Bronchial epithelial cell (primary cell): ENCODE results near the gene TAC3. TPM values are rescaled to one million over a fixed set of nuclear protein-coding genes. Genes with fewer than 3 reads are reported as not detected.

ENCODE experiments used
- DNase-seq: peaks from one replicate; pipeline ENCODE4 v3.0.0-alpha.2; 2010; ENCODE audit warnings: low read depth
- FAIRE-seq: peaks from 2 replicates; lab custom pipeline; 2011; peaks lifted over from hg19 to GRCh38; lab: Jason Lieb, UNC
- H3K27me3 ChIP-seq: 2 replicates; pipeline ENCODE4 v1.5.1; 2011; ENCODE audit warnings: low read length; ENCODE audit not compliant: control insufficient read depth, insufficient read depth
- H3K36me3 ChIP-seq: 2 replicates; pipeline ENCODE4 v1.5.1; 2011; ENCODE audit warnings: low read length; ENCODE audit not compliant: control insufficient read depth, insufficient read depth
- H3K4me3 ChIP-seq: 2 replicates; pipeline ENCODE4 v1.5.1; 2011; ENCODE audit warnings: mild to moderate bottlenecking, low read depth, low read length, control low read depth
- CTCF ChIP-seq: IDR thresholded peaks from 2 replicates; pipeline ENCODE4 v1.5.1; 2011; ENCODE audit warnings: mild to moderate bottlenecking, moderate library complexity, low read length, control low read depth, inconsistent platforms; ENCODE audit not compliant: insufficient read depth, severe bottlenecking
- total RNA-seq: library from RNA; depleted of rRNA; stranded (reverse); fragments of >200 nt; gene quantifications from 2 replicates; pipeline ENCODE4 v1.2.1, GENCODE V29; 2014

TAC3 gene
- total RNA-seq, 1 donor from 2014 or later = not detected

DNA sequence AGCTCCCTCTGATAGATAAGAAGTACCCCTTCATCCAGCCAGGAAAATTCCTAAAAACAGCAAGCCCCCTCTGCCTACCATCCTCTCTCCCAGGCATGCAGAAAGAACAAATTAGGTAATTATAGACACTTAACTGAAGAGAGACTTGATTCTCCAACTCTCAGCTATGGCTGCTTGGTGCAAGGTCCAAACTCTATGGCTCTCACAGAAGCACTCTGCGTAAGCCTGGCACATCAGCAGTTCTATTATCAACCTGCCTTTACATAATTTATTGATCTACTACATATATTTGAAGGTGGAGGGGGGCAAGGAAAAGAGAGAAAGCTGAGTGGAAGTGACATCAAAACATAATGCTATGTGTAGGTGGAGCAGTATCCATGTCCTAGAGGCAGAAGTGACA, 34.7 kb upstream of the TAC3 start:
- no peaks in the 10 kb centered on the region for H3K36me3 ChIP-seq
- no peak for TF ChIP-seq CTCF
- no peak for DNase-seq
- H3K4me3 ChIP-seq = no peak overlapping the region
- peaks cover 5% of the 10 kb centered on the region for H3K27me3 ChIP-seq
- FAIRE-seq = no peak

GRCh38 chr12:57049890-57050289, 33.6 kb upstream of the TAC3 start, which contains the start of gene MYO1A:
Gene MYO1A, minus strand, starts transcription at chr12:57050129. Its CDS starts 1,806 bp downstream, at chr12:57048323.
- FAIRE-seq (no peak), DNase-seq (no peak)
- H3K36me3 ChIP-seq = no peaks in the 10 kb centered on the region
- H3K4me3 ChIP-seq = no peak within 1 kb of the TSS
- H3K27me3 ChIP-seq = peaks cover 5% of the 10 kb centered on the region
- no peak for TF ChIP-seq CTCF

DNA sequence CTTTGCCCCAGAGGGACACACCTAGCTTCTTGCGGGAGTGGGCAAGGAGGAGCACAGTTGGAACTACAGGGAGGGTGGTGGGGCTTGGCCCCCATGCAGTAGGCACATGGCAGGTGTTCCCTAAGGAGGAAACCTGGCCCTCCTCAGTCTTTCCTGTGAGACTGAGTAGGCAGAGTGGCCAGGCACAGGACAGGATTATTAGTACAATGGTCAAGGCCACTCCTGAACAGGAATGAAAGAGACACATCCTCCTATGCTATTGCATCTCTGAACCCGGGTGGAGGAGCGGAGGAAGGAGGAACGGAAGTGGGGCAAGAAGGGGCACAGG, 32.8 kb upstream of the TAC3 start:
- no peak overlapping the region for H3K4me3 ChIP-seq
- no peaks in the 10 kb centered on the region for H3K36me3 ChIP-seq
- H3K27me3 ChIP-seq = peaks cover 5% of the 10 kb centered on the region
- no peak for TF ChIP-seq CTCF
- FAIRE-seq = no peak
- no peak for DNase-seq

- FAIRE-seq (no peak), DNase-seq (no peak)
- Histone ChIP-seq H3K36me3 (no peaks in the 10 kb centered on the region), H3K27me3 (peaks cover 5% of the 10 kb centered on the region), H3K4me3 (no peak overlapping the region)
- no peak for TF ChIP-seq CTCF
Observed at GRCh38 chr12:57048423-57049118, 32.2 kb upstream of the TAC3 start.

DNA sequence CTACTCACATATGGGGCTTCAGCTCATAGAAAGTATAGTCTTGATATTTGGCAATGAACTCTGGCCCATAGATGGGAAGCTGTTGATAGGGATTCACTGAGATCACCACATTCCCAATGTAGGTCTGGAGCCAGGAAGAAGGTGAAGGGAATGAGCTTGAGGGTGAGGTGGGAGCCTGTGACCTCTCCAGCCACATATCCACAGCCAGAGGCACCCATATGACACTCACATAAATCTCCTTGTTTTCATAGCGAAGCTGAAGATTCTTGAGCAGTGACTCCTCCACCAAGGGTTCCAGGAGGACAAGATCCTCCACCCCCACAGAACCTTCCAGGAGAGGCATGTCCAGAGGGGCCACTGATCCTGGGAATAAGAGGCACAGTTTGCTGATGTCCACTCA, 31.7 kb upstream of the TAC3 start:
- no peak for TF ChIP-seq CTCF
- no peak for FAIRE-seq
- no peaks in the 10 kb centered on the region for H3K36me3 ChIP-seq
- H3K4me3 ChIP-seq = no peak overlapping the region
- no peak for DNase-seq
- H3K27me3 ChIP-seq = peaks cover 5% of the 10 kb centered on the region
